ENCODE measurements around the gene CCR7.

DNA sequence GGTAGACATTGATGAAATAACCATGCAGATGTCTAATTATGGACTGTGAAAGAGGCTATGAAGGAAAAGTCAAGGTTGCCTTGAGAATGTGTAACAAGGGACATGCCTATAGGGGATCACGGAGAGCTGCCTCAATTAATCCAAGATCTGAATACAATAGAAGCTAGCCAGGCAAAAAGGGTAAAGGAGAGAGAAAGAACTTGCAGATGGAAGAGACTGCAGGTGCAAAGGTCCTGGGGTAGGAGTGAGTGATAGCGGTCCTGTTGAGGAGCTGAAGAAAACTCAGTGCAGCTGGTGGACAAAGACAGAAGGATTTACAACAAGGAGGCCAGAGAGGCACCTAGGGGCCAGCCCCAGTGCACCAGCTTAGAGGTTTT lies 48.0 kb downstream of the CCR7 start:
- no peak for TF ChIP-seq POLR2A (IDR thresholded peaks at IDR 0.05)
- TF ChIP-seq, protein P1, sequence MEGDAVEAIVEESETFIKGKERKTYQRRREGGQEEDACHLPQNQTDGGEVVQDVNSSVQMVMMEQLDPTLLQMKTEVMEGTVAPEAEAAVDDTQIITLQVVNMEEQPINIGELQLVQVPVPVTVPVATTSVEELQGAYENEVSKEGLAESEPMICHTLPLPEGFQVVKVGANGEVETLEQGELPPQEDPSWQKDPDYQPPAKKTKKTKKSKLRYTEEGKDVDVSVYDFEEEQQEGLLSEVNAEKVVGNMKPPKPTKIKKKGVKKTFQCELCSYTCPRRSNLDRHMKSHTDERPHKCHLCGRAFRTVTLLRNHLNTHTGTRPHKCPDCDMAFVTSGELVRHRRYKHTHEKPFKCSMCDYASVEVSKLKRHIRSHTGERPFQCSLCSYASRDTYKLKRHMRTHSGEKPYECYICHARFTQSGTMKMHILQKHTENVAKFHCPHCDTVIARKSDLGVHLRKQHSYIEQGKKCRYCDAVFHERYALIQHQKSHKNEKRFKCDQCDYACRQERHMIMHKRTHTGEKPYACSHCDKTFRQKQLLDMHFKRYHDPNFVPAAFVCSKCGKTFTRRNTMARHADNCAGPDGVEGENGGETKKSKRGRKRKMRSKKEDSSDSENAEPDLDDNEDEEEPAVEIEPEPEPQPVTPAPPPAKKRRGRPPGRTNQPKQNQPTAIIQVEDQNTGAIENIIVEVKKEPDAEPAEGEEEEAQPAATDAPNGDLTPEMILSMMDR (IDR thresholded peaks at IDR 0.05), result no peak
- no peak for TF ChIP-seq EP300 (IDR thresholded peaks at IDR 0.05)

Data from tibial nerve (tissue), 4 donors.